EL (cell line): ENCODE data around the gene BCAR3.

Experiments
- DNase-seq: peaks from one replicate; pipeline ENCODE4 v3.0.0-alpha.2; 2016

BCAR3 gene

GRCh38 chr1:93532780-93533378 is 148.8 kb downstream of the BCAR3 start:
- no peak for DNase-seq

GRCh38 chr1:93531193-93531592 is 150.4 kb downstream of the BCAR3 start:
- DNase-seq, result no peak

- DNase-seq, result no peak
These were observed 153.2 kb downstream of the BCAR3 start for GRCh38 chr1:93528412-93528811.

GRCh38 chr1:93526431-93526830 is 155.2 kb downstream of the BCAR3 start:
- no peak for DNase-seq

GRCh38 chr1:93525431-93525830 is 156.2 kb downstream of the BCAR3 start:
- DNase-seq, result no peak

- no peak for DNase-seq
These were observed 158.9 kb downstream of the BCAR3 start for GRCh38 chr1:93522721-93523120.

- DNase-seq, result no peak
These were observed 160.0 kb downstream of the BCAR3 start for GRCh38 chr1:93521618-93522017.

GRCh38 chr1:93519199-93519829 is 162.3 kb downstream of the BCAR3 start:
- peak; percentile 34 for DNase-seq

GRCh38 chr1:93518516-93518915 is 163.1 kb downstream of the BCAR3 start:
- DNase-seq, result no peak

- DNase-seq, result no peak
These were observed 165.5 kb downstream of the BCAR3 start for GRCh38 chr1:93516164-93516563.
